ENCODE measurements around the gene LMX1A.

Gene LMX1A

DNA sequence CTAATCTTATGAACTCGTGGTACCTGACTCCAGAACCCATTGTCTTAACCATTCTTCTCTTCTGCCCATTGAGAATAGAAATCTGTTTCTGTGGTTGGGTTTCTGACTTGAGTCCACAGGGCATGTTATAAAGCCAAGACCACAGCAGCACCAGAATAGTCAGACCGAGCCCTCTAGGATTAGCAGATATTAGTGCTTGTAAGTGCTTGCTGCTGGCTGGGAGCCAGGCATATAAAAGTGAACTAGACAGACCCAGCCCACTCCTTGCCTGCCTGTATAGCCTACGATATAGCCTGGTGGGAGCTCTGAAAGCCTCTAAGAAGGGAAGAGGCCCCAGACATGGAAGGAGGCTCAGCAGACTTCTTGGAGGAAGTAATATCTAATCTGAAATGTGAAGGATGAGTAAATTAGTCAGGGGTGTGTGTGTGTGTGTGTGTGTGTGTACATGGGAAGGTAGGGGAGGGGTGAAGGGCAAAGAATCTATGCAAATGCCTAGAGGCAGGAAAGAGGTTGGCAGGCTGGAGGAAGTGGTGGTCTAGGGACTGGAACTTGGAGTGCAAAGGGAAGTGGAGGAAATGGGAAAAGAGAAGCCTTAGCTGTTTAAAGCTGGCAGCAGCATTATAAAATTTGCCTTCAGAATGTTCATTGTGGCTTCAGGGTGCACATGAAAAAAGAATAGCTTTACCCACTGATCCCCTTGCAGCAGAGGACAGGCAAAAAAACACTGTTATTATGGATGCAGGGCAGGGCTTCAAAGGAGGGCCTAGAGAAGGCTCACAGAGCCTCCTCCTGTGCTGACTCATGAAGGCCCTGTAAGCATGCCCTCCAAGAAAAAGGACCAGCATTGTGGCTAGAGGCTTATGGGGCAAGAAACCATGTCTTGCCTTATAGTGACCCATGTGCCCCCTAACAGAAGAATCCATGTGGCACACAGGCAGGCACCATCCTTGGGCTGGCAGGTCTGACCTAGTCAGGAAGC is 169.2 kb downstream of the LMX1A start:
- TF ChIP-seq YY1 (IDR thresholded peaks at IDR 0.05; ENCODE audit: low read depth) (no peak), RAD21 (IDR thresholded peaks at IDR 0.05; ENCODE audit: low read depth) (no peak), TEAD4 (IDR thresholded peaks at IDR 0.05) (no peak), CEBPB (IDR thresholded peaks at IDR 0.05) (no peak)

GRCh38 chr1:165185161-165185889 is 171.2 kb downstream of the LMX1A start:
- no peak for TF ChIP-seq TAF1 (IDR thresholded peaks at IDR 0.05; ENCODE audit: low read depth)
- no peak for TF ChIP-seq CREB1 (IDR thresholded peaks at IDR 0.05; ENCODE audit: low read depth)
- TF ChIP-seq EGR1 (IDR thresholded peaks at IDR 0.05): no peak
- no peak for TF ChIP-seq ZBTB7A (IDR thresholded peaks at IDR 0.05; ENCODE audit: low read depth)
- no peak for TF ChIP-seq REST (IDR thresholded peaks at IDR 0.05; ENCODE audit: low read depth)
- TF ChIP-seq CEBPB (IDR thresholded peaks at IDR 0.05): no peak
- no peak for TF ChIP-seq TCF12 (IDR thresholded peaks at IDR 0.05; ENCODE audit: low read depth)
- no peak for TF ChIP-seq YY1 (IDR thresholded peaks at IDR 0.05; ENCODE audit: low read depth)
- no peak for TF ChIP-seq FOXM1 (IDR thresholded peaks at IDR 0.05; ENCODE audit: borderline replicate concordance, low read depth)
- TF ChIP-seq, protein P1, sequence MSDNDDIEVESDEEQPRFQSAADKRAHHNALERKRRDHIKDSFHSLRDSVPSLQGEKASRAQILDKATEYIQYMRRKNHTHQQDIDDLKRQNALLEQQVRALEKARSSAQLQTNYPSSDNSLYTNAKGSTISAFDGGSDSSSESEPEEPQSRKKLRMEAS (IDR thresholded peaks at IDR 0.05): no peak
- TF ChIP-seq RAD21 (IDR thresholded peaks at IDR 0.05; ENCODE audit: low read depth): no peak
- TF ChIP-seq, protein P2, sequence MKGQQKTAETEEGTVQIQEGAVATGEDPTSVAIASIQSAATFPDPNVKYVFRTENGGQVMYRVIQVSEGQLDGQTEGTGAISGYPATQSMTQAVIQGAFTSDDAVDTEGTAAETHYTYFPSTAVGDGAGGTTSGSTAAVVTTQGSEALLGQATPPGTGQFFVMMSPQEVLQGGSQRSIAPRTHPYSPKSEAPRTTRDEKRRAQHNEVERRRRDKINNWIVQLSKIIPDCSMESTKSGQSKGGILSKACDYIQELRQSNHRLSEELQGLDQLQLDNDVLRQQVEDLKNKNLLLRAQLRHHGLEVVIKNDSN (IDR thresholded peaks at IDR 0.05): no peak
- no peak for TF ChIP-seq NFIC (IDR thresholded peaks at IDR 0.05)
- TF ChIP-seq TEAD4 (IDR thresholded peaks at IDR 0.05): no peak
- TF ChIP-seq EP300 (IDR thresholded peaks at IDR 0.05; ENCODE audit: borderline replicate concordance): no peak

DNA sequence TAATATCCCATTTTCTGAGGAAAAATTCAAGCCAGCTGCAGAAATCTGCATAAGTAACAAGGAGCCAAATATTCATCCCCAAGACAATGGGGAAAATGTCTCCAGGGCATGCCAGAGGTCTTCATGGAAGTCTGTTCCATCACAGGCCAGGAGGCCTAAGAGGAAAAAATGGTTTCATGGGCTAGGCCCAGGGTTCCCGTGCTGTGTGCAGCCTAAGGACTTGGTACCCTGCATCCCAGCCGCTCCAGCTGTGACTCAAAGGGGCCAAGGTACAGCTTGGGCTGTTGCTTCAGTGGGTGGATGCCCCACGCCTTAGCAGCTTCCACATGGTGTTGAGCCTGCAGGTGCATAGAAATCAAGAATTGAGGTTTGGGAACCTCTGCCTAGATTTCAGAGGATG is 173.5 kb downstream of the LMX1A start:
- TF ChIP-seq NFIC (IDR thresholded peaks at IDR 0.05): no peak
- TF ChIP-seq TAF1 (IDR thresholded peaks at IDR 0.05; ENCODE audit: low read depth): no peak
- no peak for TF ChIP-seq FOXM1 (IDR thresholded peaks at IDR 0.05; ENCODE audit: borderline replicate concordance, low read depth)
- TF ChIP-seq TCF12 (IDR thresholded peaks at IDR 0.05; ENCODE audit: low read depth): no peak
- TF ChIP-seq ZBTB7A (IDR thresholded peaks at IDR 0.05; ENCODE audit: low read depth): no peak
- TF ChIP-seq CREB1 (IDR thresholded peaks at IDR 0.05; ENCODE audit: low read depth): no peak
- TF ChIP-seq YY1 (IDR thresholded peaks at IDR 0.05; ENCODE audit: low read depth): no peak
- TF ChIP-seq RAD21 (IDR thresholded peaks at IDR 0.05; ENCODE audit: low read depth): no peak

- TF ChIP-seq CREB1 (IDR thresholded peaks at IDR 0.05; ENCODE audit: low read depth) (no peak), ZBTB7A (IDR thresholded peaks at IDR 0.05; ENCODE audit: low read depth) (no peak), CEBPB (IDR thresholded peaks at IDR 0.05) (no peak), TCF12 (IDR thresholded peaks at IDR 0.05; ENCODE audit: low read depth) (no peak), FOXM1 (IDR thresholded peaks at IDR 0.05; ENCODE audit: borderline replicate concordance, low read depth) (no peak), RAD21 (IDR thresholded peaks at IDR 0.05; ENCODE audit: low read depth) (no peak), EGR1 (IDR thresholded peaks at IDR 0.05) (no peak), REST (IDR thresholded peaks at IDR 0.05; ENCODE audit: low read depth) (no peak)
- TF ChIP-seq, protein P1 (IDR thresholded peaks at IDR 0.05): no peak
- TF ChIP-seq, protein P2 (IDR thresholded peaks at IDR 0.05): no peak
Measured at GRCh38 chr1:165179306-165179705, 177.2 kb downstream of the LMX1A start.

DNA sequence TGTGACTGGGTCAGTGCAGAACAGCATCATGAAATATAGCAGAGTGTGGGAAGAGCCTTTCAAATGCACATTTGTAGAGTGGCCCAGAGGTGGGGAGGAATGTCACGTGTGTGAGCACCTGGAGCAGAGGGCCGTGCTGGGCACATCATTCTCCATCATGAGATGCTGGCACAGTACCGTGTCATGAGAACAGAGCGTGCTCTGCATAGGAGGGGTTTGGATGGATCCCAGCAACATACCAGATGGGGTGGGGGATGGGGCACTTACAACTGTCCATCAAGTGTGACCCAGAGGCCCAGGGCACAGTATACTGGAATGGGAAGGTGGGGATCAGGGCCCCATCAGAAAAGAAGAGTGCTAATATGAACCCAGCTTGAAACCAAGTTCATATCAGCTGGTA is 182.0 kb downstream of the LMX1A start:
- no peak for TF ChIP-seq TCF12 (IDR thresholded peaks at IDR 0.05; ENCODE audit: low read depth)
- TF ChIP-seq TEAD4 (IDR thresholded peaks at IDR 0.05): no peak
- no peak for TF ChIP-seq NFIC (IDR thresholded peaks at IDR 0.05)
- TF ChIP-seq FOXM1 (IDR thresholded peaks at IDR 0.05; ENCODE audit: borderline replicate concordance, low read depth): no peak
- TF ChIP-seq CREB1 (IDR thresholded peaks at IDR 0.05; ENCODE audit: low read depth): no peak
- no peak for TF ChIP-seq ZBTB7A (IDR thresholded peaks at IDR 0.05; ENCODE audit: low read depth)
- TF ChIP-seq YY1 (IDR thresholded peaks at IDR 0.05; ENCODE audit: low read depth): no peak
- no peak for TF ChIP-seq TAF1 (IDR thresholded peaks at IDR 0.05; ENCODE audit: low read depth)
- TF ChIP-seq REST (IDR thresholded peaks at IDR 0.05; ENCODE audit: low read depth): no peak
- no peak for TF ChIP-seq EP300 (IDR thresholded peaks at IDR 0.05; ENCODE audit: borderline replicate concordance)
- TF ChIP-seq, protein P2 (IDR thresholded peaks at IDR 0.05): no peak
- no peak for TF ChIP-seq RAD21 (IDR thresholded peaks at IDR 0.05; ENCODE audit: low read depth)
- no peak for TF ChIP-seq EGR1 (IDR thresholded peaks at IDR 0.05)
- TF ChIP-seq, protein P1 (IDR thresholded peaks at IDR 0.05): no peak
- no peak for TF ChIP-seq CEBPB (IDR thresholded peaks at IDR 0.05)
